Common myeloid progenitor, CD34-positive (primary cell): Measurements from ENCODE around the gene ADM2.

Experiments
- CTCF ChIA-PET: fragments of 350-600 bp; sonication (Branson Sonifier 250); formaldehyde crosslinking; loops from one replicate; lab custom pipeline; 2021; ENCODE audit warnings: antibody characterized with exemption; lab: Charles Lee
- POLR2A ChIA-PET: fragments of 350-600 bp; sonication (Branson Sonifier 250); formaldehyde crosslinking; loops from one replicate; lab custom pipeline; 2021; ENCODE audit warnings: antibody characterized with exemption; lab: Charles Lee
- DNase-seq, 3 donors: peaks; one replicate each; pipeline versions ENCODE4 v3.0.0 to v3.0.0-alpha.2; 2013
- H3K27ac ChIP-seq, 2 experiments: 1 replicate in 1 of 2; 2 replicates in 1 of 2; pipeline ENCODE4 v1.7.0; 2013; ENCODE audit warnings: inconsistent platforms in 2 of 2, low read length in 2 of 2, mild to moderate bottlenecking in 2 of 2, low read depth in 1 of 2, moderate library complexity in 1 of 2; ENCODE audit not compliant: severe bottlenecking in 2 of 2, insufficient read depth in 1 of 2, poor library complexity in 1 of 2
- H3K27me3 ChIP-seq, 5 experiments: replicated peaks in 2 of 5; 1 replicate in 3 of 5; 2 replicates in 2 of 5; pipeline versions ENCODE4 v1.6.1 to v1.7.0; 2013; ENCODE audit warnings: low read length in 4 of 5, mild to moderate bottlenecking in 2 of 5, moderate library complexity in 2 of 5, inconsistent platforms in 1 of 5; ENCODE audit not compliant: insufficient read depth in 5 of 5, control insufficient read depth in 4 of 5
- H3K36me3 ChIP-seq, 4 experiments: 1 replicate in 2 of 4; 2 replicates in 2 of 4; pipeline versions ENCODE4 v1.6.1 to v1.7.0; 2013; ENCODE audit warnings: low read length in 3 of 4, control low read depth in 1 of 4, mild to moderate bottlenecking in 1 of 4; ENCODE audit not compliant: control insufficient read depth in 4 of 4, insufficient read depth in 4 of 4
- H3K4me1 ChIP-seq, 4 experiments: 1 replicate in 3 of 4; 2 replicates in 1 of 4; pipeline versions ENCODE4 v1.6.1 to v1.7.1; 2013; ENCODE audit warnings: low read length in 3 of 4, mild to moderate bottlenecking in 3 of 4, control low read depth in 1 of 4, inconsistent platforms in 1 of 4, moderate library complexity in 1 of 4; ENCODE audit not compliant: control insufficient read depth in 4 of 4, insufficient read depth in 4 of 4; ENCODE audit errors: control extremely low read depth in 1 of 4
- H3K4me3 ChIP-seq, 7 experiments: 1 replicate in 4 of 7; 2 replicates in 3 of 7; pipeline versions ENCODE4 v1.5.1 to v1.7.0; 2013; ENCODE audit warnings: mild to moderate bottlenecking in 7 of 7, low read length in 6 of 7, moderate library complexity in 6 of 7, inconsistent platforms in 2 of 7, low read depth in 2 of 7, control low read depth in 1 of 7; ENCODE audit not compliant: insufficient read depth in 4 of 7, control insufficient read depth in 1 of 7; ENCODE audit errors: extremely low read depth in 1 of 7
- H3K9me3 ChIP-seq, 5 experiments: 1 replicate in 4 of 5; 2 replicates in 1 of 5; pipeline versions ENCODE4 v1.6.1 to v1.7.1; 2013; ENCODE audit warnings: low read length in 4 of 5, mild to moderate bottlenecking in 2 of 5, inconsistent platforms in 1 of 5, low read depth in 1 of 5, moderate library complexity in 1 of 5; ENCODE audit not compliant: control insufficient read depth in 4 of 5, insufficient read depth in 2 of 5; ENCODE audit errors: control extremely low read depth in 1 of 5
- WGBS: methylation state at CpG from one replicate; pipeline ENCODE4 v1.1.5; 2013; ENCODE audit not compliant: insufficient coverage; 5-methylcytosine and 5-hydroxymethylcytosine counted together

The ADM2 gene

GRCh38 chr22:50474710-50475651 is 6.4 kb upstream of the ADM2 start, which contains the start of gene SBF1:
Gene SBF1 (minus strand): TSS chr22:50475035. CDS start chr22:50474840, 195 bp downstream.
- 3% methylated on average over 75 of the region's 97 CpGs for WGBS
- DNase-seq: peak; percentile 77 to 82 (median 81)
- CTCF ChIA-PET: interaction anchor here (0.9 kb wide), 1 partner anchor 23 kb away, joined by 3 read pairs; no protein-coding TSS in a partner anchor

DNA sequence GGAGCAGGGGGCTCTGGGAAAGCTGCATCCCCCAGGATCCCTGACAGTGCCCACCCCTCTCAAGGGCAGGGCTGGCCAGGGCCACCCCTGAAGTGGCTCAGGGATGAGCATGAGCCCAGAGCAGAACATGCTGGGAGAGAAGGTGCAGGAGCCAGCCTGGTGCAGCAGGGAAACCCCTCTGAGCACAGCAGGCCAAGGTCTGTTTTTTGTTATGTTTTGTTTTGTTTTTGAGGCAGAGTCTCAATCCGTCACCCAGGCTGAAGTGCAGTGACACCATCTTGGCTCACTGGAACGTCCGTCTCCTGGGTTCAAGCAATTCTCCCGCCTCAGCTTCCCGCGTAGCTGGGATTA is 5.7 kb upstream of the ADM2 start:
- H3K9me3 ChIP-seq: no peaks in the 10 kb centered on the region
- WGBS: no CpG with 5 or more reads among the region's 6 CpGs
- POLR2A ChIA-PET: no interaction called here
- H3K4me3 ChIP-seq: peak overlapping the region in 4 of 7 experiments; percentile 72 to 76 (median 76)
- CTCF ChIA-PET: interaction anchor here (0.9 kb wide), 1 partner anchor 23 kb away, joined by 3 read pairs; no protein-coding TSS in a partner anchor
- H3K36me3 ChIP-seq: no peaks in the 10 kb centered on the region
- H3K27ac ChIP-seq: peak overlapping the region in 1 of 2 experiments; percentile 68
- peaks cover 4 to 43% (median 42%) of the 10 kb centered on the region in 4 experiments for H3K4me1 ChIP-seq
- no peak for DNase-seq
- H3K27me3 ChIP-seq: peaks cover 0 to 22% (median 9%) of the 10 kb centered on the region in 5 experiments

More at GRCh38 chr22:50474710-50475651, 6.4 kb upstream of the ADM2 start, which contains the start of gene SBF1:
- POLR2A ChIA-PET: no interaction called here
- H3K9me3 ChIP-seq: no peaks in the 10 kb centered on the region
- H3K36me3 ChIP-seq: no peaks in the 10 kb centered on the region
- H3K27me3 ChIP-seq: peaks cover 0 to 16% (median 4%) of the 10 kb centered on the region in 5 experiments
- H3K4me3 ChIP-seq: peak within 1 kb of the TSS; percentile 63 to 76 (median 72)
- peaks cover 4 to 50% (median 48%) of the 10 kb centered on the region in 4 experiments for H3K4me1 ChIP-seq
- peak within 1 kb of the TSS in 1 of 2 experiments; percentile 68 for H3K27ac ChIP-seq

DNA sequence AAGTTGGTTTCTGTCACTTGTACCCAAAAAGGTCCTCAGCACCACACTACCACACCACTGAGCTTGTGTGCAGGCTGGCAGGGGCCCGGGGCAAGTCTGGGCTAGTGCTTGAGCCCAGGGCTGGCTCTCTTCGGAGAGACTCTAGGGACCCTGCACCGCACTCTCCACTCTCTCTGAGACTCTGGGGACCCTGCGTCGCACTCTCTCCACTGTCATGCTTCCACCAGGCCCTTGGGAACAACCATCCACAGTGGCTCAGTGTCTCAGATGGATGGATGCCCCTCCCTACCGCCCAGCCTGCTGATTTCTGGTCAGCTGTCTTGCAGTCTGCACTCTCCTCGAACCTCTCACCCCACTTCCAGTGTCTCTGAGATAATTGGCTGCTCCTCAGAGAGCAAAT is 4.5 kb upstream of the ADM2 start:
- WGBS: 97% methylated on average over 5 of the region's 7 CpGs
- ChIA-PET POLR2A (no interaction called here), CTCF (no interaction called here)

DNA sequence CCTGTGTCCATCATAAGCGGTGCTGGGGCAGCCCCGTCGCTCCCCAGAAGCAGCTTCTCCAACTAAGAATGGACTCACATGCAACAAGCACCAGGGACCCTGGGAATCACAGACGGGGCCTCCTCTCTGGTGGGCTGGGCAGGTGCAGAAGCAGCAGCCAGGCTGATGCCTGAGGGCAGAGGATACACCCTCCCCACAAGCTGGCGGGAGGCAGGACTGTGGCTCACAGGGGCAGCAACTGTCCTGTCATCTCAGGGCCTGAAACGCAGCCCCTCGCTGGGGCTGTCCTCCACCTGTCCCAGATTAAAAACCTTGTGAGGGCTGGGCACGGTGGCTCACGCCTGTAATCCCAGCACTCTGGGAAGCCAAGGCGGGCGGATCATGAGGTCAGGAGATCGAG is 3.4 kb upstream of the ADM2 start:
- 96% methylated on average over 10 of the region's 12 CpGs for WGBS
- H3K36me3 ChIP-seq: no peaks in the 10 kb centered on the region
- ChIA-PET CTCF (interaction anchor here (1.0 kb wide), 1 partner anchor 22 kb away, joined by 3 read pairs; no protein-coding TSS in a partner anchor), POLR2A (no interaction called here)
- H3K4me3 ChIP-seq: no peak overlapping the region
- DNase-seq: no peak
- no peaks in the 10 kb centered on the region for H3K9me3 ChIP-seq
- peaks cover 0 to 45% (median 18%) of the 10 kb centered on the region in 5 experiments for H3K27me3 ChIP-seq
- H3K27ac ChIP-seq: no peak overlapping the region
- H3K4me1 ChIP-seq: peaks cover 0 to 36% (median 32%) of the 10 kb centered on the region in 4 experiments

More for the DNA sequence above, 4.5 kb upstream of the ADM2 start:
- no peaks in the 10 kb centered on the region for H3K9me3 ChIP-seq
- no peaks in the 10 kb centered on the region for H3K36me3 ChIP-seq
- H3K4me1 ChIP-seq: peaks cover 4 to 39% (median 38%) of the 10 kb centered on the region in 4 experiments
- no peak overlapping the region for H3K4me3 ChIP-seq
- no peak overlapping the region for H3K27ac ChIP-seq
- H3K27me3 ChIP-seq: peaks cover 0 to 34% (median 10%) of the 10 kb centered on the region in 5 experiments
- no peak for DNase-seq

DNA sequence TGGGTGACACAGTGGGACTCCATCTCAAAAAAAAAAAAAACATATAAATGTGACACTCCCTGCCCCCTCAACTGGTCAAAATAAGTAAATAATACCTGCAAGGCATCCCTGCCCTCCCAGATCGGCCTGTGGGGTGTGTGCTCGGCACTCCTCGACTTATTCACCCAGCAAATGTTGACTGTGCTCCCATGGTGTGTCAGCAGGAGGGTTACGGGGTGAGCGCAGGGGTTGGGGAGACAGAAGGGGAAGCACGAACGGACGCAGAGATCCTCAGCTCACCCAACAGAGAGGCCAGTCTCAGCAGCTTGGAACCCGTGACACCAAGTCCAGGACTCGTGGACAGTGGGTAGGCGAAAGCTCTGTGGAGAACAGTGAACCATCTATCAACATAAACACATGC is 1.6 kb upstream of the ADM2 start:
- no peaks in the 10 kb centered on the region for H3K36me3 ChIP-seq
- no peak overlapping the region for H3K4me3 ChIP-seq
- 60% methylated on average over 6 of the region's 11 CpGs for WGBS
- ChIA-PET POLR2A (interaction anchor here (1.2 to 1.3 kb wide), 2 partner anchors 8 to 11 kb away, joined by 3 read pairs; no protein-coding TSS in a partner anchor), CTCF (interaction anchor here (1.0 to 1.4 kb wide), 3 partner anchors 17 to 141 kb away, joined by 3 to 5 read pairs (median 3); no protein-coding TSS in a partner anchor)
- peaks cover 0 to 53% (median 22%) of the 10 kb centered on the region in 5 experiments for H3K27me3 ChIP-seq
- peak in 2 of 3 donors; percentile 31 to 34 for DNase-seq
- no peaks in the 10 kb centered on the region for H3K9me3 ChIP-seq
- H3K4me1 ChIP-seq: peaks cover 0 to 24% (median 19%) of the 10 kb centered on the region in 4 experiments
- H3K27ac ChIP-seq: no peak overlapping the region

DNA sequence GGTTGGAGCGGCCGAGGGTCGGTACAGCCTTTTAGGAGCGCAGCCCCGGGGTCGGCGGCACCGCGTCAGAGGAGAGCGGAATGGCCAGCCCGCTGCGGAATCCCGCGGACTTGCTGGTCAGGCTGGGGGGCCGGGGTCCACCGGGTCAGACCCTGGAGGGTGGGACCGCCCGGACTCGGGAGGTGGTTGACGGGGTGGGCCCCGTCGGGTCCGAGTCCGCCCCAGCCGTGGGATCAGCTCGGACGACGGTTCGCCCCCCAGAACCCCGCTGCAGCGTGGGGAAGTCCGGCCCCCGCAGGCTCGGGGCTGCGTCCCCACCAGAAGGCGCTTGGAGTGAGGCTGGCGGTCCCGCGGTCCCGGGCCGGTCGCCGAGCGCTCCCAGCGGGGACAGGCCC is 301 bp upstream of the ADM2 start:
- peaks cover 0 to 23% (median 18%) of the 10 kb centered on the region in 4 experiments for H3K4me1 ChIP-seq
- no peaks in the 10 kb centered on the region for H3K36me3 ChIP-seq
- no peak overlapping the region for H3K27ac ChIP-seq
- H3K9me3 ChIP-seq: no peaks in the 10 kb centered on the region
- peak overlapping the region in 6 of 7 experiments; percentile 6 to 65 (median 54) for H3K4me3 ChIP-seq
- WGBS: 5% methylated on average over 35 of the region's 45 CpGs
- peaks cover 0 to 53% (median 22%) of the 10 kb centered on the region in 5 experiments for H3K27me3 ChIP-seq
- CTCF ChIA-PET: interaction anchor here (1.4 kb wide), 1 partner anchor 18 kb away, joined by 5 read pairs; no protein-coding TSS in a partner anchor
- POLR2A ChIA-PET: interaction anchor here (0.7 kb wide), 1 partner anchor 12 kb away, joined by 4 read pairs; no protein-coding TSS in a partner anchor
- DNase-seq: no peak
